ENCODE measurements around the gene AGPS. TPM values are rescaled to one million over a fixed set of nuclear protein-coding genes. Genes with fewer than 3 reads are reported as not detected.

The AGPS gene
- total and polyA plus RNA-seq, 9 of the 15 experiments (the other 6 are each of a cell fraction or from before 2014, with no cell fraction given) = 15.5 to 211 (median 63.1) TPM

DNA sequence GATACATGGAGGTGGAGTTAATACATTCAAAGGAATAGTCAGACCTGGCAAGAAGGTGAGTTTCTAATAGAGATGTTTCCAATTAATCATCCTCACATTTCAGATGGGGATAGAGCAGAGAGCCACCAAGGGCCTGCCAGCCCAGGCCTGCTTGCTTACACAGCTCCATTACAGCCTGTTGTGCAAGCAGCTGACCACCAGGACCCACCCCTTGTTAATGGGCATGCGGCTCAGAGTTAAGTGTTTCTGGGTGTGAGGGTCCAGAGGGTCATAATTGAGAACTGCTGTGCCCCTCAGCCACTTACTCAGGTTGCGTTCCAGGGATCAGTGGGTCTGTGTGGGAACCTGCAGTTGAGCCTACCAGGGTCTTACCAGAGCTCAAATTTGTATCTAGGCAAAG, 199.8 kb downstream of the AGPS start (continued):
- TF ChIP-seq, protein P1, sequence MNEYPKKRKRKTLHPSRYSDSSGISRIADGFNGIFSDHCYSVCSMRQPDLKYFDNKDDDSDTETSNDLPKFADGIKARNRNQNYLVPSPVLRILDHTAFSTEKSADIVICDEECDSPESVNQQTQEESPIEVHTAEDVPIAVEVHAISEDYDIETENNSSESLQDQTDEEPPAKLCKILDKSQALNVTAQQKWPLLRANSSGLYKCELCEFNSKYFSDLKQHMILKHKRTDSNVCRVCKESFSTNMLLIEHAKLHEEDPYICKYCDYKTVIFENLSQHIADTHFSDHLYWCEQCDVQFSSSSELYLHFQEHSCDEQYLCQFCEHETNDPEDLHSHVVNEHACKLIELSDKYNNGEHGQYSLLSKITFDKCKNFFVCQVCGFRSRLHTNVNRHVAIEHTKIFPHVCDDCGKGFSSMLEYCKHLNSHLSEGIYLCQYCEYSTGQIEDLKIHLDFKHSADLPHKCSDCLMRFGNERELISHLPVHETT (CRISPR knock-in tag; conservative IDR thresholded peaks at IDR 0.05 in 1 of 2, IDR thresholded peaks at IDR 0.05 in 1 of 2) = no peak
- no peak for TF ChIP-seq RERE (CRISPR knock-in tag; IDR thresholded peaks at IDR 0.05; ENCODE audit: borderline replicate concordance)
- TF ChIP-seq POLR2AphosphoS2 (IDR thresholded peaks at IDR 0.05; ENCODE audit: low read length) = no peak
